Stomach (tissue), 9 donors: ENCODE measurements around the gene DYRK1A. TPM values are rescaled to one million over a fixed set of nuclear protein-coding genes. Genes with fewer than 3 reads are reported as not detected.

Experiments used
- DNase-seq, 2 donors: peaks; one replicate each; pipeline versions ENCODE4 v3.0.0 to v3.0.0-alpha.2; 2013 to 2019
- H3K27ac ChIP-seq, 5 donors: fragments of 200-600 bp in 4 of 5; sonication (generic) in 4 of 5; one replicate each; pipeline ENCODE4 v1.5.1; 2013 to 2019; ENCODE audit warnings: mild to moderate bottlenecking in 1 of 5, moderate library complexity in 1 of 5
- H3K27me3 ChIP-seq, 3 donors: fragments of 200-600 bp; sonication (generic); one replicate each; pipeline ENCODE4 v1.5.1; 2017 to 2019; ENCODE audit warnings: mixed run types in 1 of 3
- H3K36me3 ChIP-seq, 4 donors: fragments of 200-600 bp; sonication (generic); 1 replicate in 3 of 4; 2 replicates in 1 of 4; pipeline ENCODE4 v1.5.1; 2016 to 2019
- H3K4me1 ChIP-seq, 4 donors: fragments of 200-600 bp; sonication (generic); one replicate each; pipeline ENCODE4 v1.5.1; 2016 to 2019
- H3K4me3 ChIP-seq, 4 donors: fragments of 200-600 bp; sonication (generic) in 3 of 4; one replicate each; pipeline ENCODE4 v1.5.1; 2016 to 2019; ENCODE audit warnings: mild to moderate bottlenecking in 1 of 4
- H3K9me3 ChIP-seq, 4 donors: fragments of 200-600 bp; sonication (generic); one replicate each; pipeline ENCODE4 v1.5.1; 2016 to 2019
- EP300 ChIP-seq: sonication (generic); formaldehyde crosslinking; IDR thresholded peaks from one replicate; pipeline ENCODE4 v1.6.1; 2017; ENCODE audit warnings: antibody characterized with exemption
- POLR2A ChIP-seq, 4 donors: fragments of 450-650 bp; IDR thresholded peaks; one replicate each; pipeline ENCODE4 v1.6.1; 2016; ENCODE audit warnings: antibody characterized with exemption in 4 of 4, control low read depth in 2 of 4, mild to moderate bottlenecking in 1 of 4, moderate library complexity in 1 of 4
- POLR2AphosphoS5 ChIP-seq, 3 donors: sonication (generic); formaldehyde crosslinking; IDR thresholded peaks; one replicate each; pipeline ENCODE4 v1.6.1; 2016; ENCODE audit warnings: antibody characterized with exemption in 3 of 3
- WGBS, 5 donors: extraction: QIAGEN DNeasy Blood & Tissue Kit in 3 of 5; methylation state at CpG; one replicate each; pipeline versions ENCODE4 v1.1.5 to v1.1.7; 2013 to 2018; 5-methylcytosine and 5-hydroxymethylcytosine counted together
- intact Hi-C: fragments of 100-400 bp; cut with DNase I; formaldehyde crosslinking; loops from one replicate; pipeline ENCODE4 v1.15.1; 2023; ENCODE audit warnings: low total_unique reads
- polyA plus RNA-seq, 3 donors: library from polyadenylated mRNA; stranded (reverse); fragments of 200-250 nt; gene quantifications; one replicate each; pipeline ENCODE4 v1.2.3, GENCODE V29; 2013
- total RNA-seq, 5 donors: library from RNA; depleted of rRNA; stranded (reverse); fragments of >200 nt; gene quantifications; one replicate each; pipeline versions ENCODE4 v1.1.0 to v1.2.3, GENCODE V29; 2014 to 2016
- TF ChIP-seq, protein P1 (sequence below), 7 experiments: fragments of 450-650 bp in 4 of 7; fragments of 200-600 bp in 3 of 7; sonication (generic) in 3 of 7; IDR thresholded peaks; one replicate each; pipeline ENCODE4 v1.5.1; 2016 to 2019; ENCODE audit warnings: antibody characterized with exemption in 7 of 7, control low read depth in 2 of 7, mild to moderate bottlenecking in 1 of 7
- donor health status: healthy with polysubstance abuse.
- donor health status: Bipolar disorder and iron deficiency.
- donor health status: healthy.

Gene DYRK1A
- total and polyA plus RNA-seq, 8 donors, result 10.1 to 124 (median 67.0) TPM

GRCh38 chr21:37391666-37392065 lies 25.1 kb downstream of the DYRK1A start:
- Histone ChIP-seq H3K4me1 (peaks cover 48 to 100% (median 85%) of the 10 kb centered on the region in 4 donors), H3K9me3 (no peaks in the 10 kb centered on the region), H3K27ac (no peak overlapping the region), H3K27me3 (no peaks in the 10 kb centered on the region), H3K36me3 (no peaks in the 10 kb centered on the region), H3K4me3 (no peak overlapping the region)
- WGBS, 5 donors, result 17 to 44% (median 30%) methylated on average over 3 of the region's 3 CpGs
- DNase-seq, result no peak
- TF ChIP-seq, protein P1, sequence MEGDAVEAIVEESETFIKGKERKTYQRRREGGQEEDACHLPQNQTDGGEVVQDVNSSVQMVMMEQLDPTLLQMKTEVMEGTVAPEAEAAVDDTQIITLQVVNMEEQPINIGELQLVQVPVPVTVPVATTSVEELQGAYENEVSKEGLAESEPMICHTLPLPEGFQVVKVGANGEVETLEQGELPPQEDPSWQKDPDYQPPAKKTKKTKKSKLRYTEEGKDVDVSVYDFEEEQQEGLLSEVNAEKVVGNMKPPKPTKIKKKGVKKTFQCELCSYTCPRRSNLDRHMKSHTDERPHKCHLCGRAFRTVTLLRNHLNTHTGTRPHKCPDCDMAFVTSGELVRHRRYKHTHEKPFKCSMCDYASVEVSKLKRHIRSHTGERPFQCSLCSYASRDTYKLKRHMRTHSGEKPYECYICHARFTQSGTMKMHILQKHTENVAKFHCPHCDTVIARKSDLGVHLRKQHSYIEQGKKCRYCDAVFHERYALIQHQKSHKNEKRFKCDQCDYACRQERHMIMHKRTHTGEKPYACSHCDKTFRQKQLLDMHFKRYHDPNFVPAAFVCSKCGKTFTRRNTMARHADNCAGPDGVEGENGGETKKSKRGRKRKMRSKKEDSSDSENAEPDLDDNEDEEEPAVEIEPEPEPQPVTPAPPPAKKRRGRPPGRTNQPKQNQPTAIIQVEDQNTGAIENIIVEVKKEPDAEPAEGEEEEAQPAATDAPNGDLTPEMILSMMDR (IDR thresholded peaks at IDR 0.05), result no peak
- TF ChIP-seq EP300, result no peak
- TF ChIP-seq POLR2A (IDR thresholded peaks at IDR 0.05), result no peak
- no peak for TF ChIP-seq POLR2AphosphoS5 (IDR thresholded peaks at IDR 0.05)
- intact Hi-C loops, result no loop called here

DNA sequence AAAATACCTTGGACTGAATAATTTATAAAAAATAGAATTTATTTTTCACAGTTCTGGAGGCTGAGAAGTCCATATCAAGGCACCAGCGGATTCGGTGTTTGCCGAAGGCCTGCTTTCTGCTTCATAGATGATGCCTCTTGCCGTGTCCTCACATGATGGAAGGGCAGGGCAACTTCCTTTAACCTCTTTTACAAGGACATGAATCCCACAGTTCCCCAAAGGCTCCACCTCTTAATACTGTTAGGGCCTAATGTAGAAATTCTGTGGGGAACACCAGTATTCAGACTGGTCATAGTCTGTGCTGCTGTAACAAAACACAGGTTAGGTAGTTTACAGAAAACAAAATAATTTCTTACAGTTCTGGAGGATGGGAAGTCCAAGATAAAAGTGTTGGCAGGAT lies 25.9 kb downstream of the DYRK1A start:
- H3K9me3 ChIP-seq, result no peaks in the 10 kb centered on the region
- WGBS, 5 donors, result 85 to 89% (median 86%) methylated on average over 4 of the region's 4 CpGs
- TF ChIP-seq POLR2A (IDR thresholded peaks at IDR 0.05) (no peak), POLR2AphosphoS5 (IDR thresholded peaks at IDR 0.05) (no peak), EP300 (no peak)
- TF ChIP-seq, protein P1 (IDR thresholded peaks at IDR 0.05), result no peak
- no peak overlapping the region for H3K4me3 ChIP-seq
- H3K4me1 ChIP-seq, result peaks cover 44 to 100% (median 84%) of the 10 kb centered on the region in 4 donors
- intact Hi-C loops, result no loop called here
- no peaks in the 10 kb centered on the region for H3K27me3 ChIP-seq
- no peak for DNase-seq
- H3K36me3 ChIP-seq, result no peaks in the 10 kb centered on the region
- H3K27ac ChIP-seq, result no peak overlapping the region

- Histone ChIP-seq H3K4me3 (no peak overlapping the region), H3K27ac (no peak overlapping the region), H3K27me3 (no peaks in the 10 kb centered on the region), H3K4me1 (peaks cover 44 to 100% (median 83%) of the 10 kb centered on the region in 4 donors), H3K9me3 (no peaks in the 10 kb centered on the region), H3K36me3 (no peaks in the 10 kb centered on the region)
- TF ChIP-seq, protein P1 (IDR thresholded peaks at IDR 0.05), result no peak
- no peak for TF ChIP-seq POLR2A (IDR thresholded peaks at IDR 0.05)
- no peak for TF ChIP-seq EP300
- TF ChIP-seq POLR2AphosphoS5 (IDR thresholded peaks at IDR 0.05), result no peak
- WGBS, 5 donors, result 93 to 98% (median 95%) methylated on average over 2 of the region's 2 CpGs
- DNase-seq, result no peak
- intact Hi-C loops, result no loop called here
Measured at GRCh38 chr21:37393030-37393429, 26.5 kb downstream of the DYRK1A start.

- Histone ChIP-seq H3K4me1 (peaks cover 44 to 100% (median 83%) of the 10 kb centered on the region in 4 donors), H3K36me3 (no peaks in the 10 kb centered on the region), H3K27me3 (no peaks in the 10 kb centered on the region), H3K9me3 (no peaks in the 10 kb centered on the region), H3K4me3 (no peak overlapping the region), H3K27ac (no peak overlapping the region)
- TF ChIP-seq POLR2AphosphoS5 (IDR thresholded peaks at IDR 0.05) (no peak), POLR2A (IDR thresholded peaks at IDR 0.05) (no peak), EP300 (no peak)
- TF ChIP-seq, protein P1 (IDR thresholded peaks at IDR 0.05), result no peak
- WGBS, 5 donors, result 83 to 94% (median 88%) methylated on average over 3 of the region's 3 CpGs
- no peak for DNase-seq
- intact Hi-C loops, result no loop called here
Measured at GRCh38 chr21:37393786-37394185, 27.2 kb downstream of the DYRK1A start.
